Measurements from ENCODE around the gene UGT2B11.
"Not testable (repeated sequence)": the region's sequence is repeated elsewhere in the genome, so short reads cannot be mapped to it uniquely, and the experiment has no call there.

The UGT2B11 gene

GRCh38 chr4:69214716-69215115, at the start of gene UGT2B11:
Gene UGT2B11, minus strand, starts transcription at chr4:69214748. Its CDS starts 26 bp downstream, at chr4:69214722.
- no peak for DNase-seq

GRCh38 chr4:69253147-69253772, 38.7 kb upstream of the UGT2B11 start:
- not testable (repeated sequence) for DNase-seq

- not testable (repeated sequence) for DNase-seq
Observed at GRCh38 chr4:69250884-69251283, 36.3 kb upstream of the UGT2B11 start.

- not testable (repeated sequence) for DNase-seq
Observed at GRCh38 chr4:69242562-69243240, 28.2 kb upstream of the UGT2B11 start.

GRCh38 chr4:69241746-69242145, 27.2 kb upstream of the UGT2B11 start:
- not testable (repeated sequence) for DNase-seq

GRCh38 chr4:69240787-69241186, 26.2 kb upstream of the UGT2B11 start:
- not testable (repeated sequence) for DNase-seq

- DNase-seq, result no peak
Observed at GRCh38 chr4:69239557-69240168, 25.1 kb upstream of the UGT2B11 start.

- DNase-seq, result no peak
Observed at GRCh38 chr4:69239092-69239491, 24.5 kb upstream of the UGT2B11 start.

- no peak for DNase-seq
Observed at GRCh38 chr4:69224891-69225290, 10.3 kb upstream of the UGT2B11 start.

GRCh38 chr4:69223277-69223676, 8.7 kb upstream of the UGT2B11 start:
- not testable (repeated sequence) for DNase-seq

- not testable (repeated sequence) for DNase-seq
Observed at GRCh38 chr4:69218491-69218890, 3.9 kb upstream of the UGT2B11 start.

- no peak for DNase-seq
Observed at GRCh38 chr4:69210911-69211310, 3.6 kb downstream of the UGT2B11 start.

GRCh38 chr4:69198506-69198905, 16.0 kb downstream of the UGT2B11 start:
- DNase-seq, result not testable (repeated sequence)

GRCh38 chr4:69196209-69196965, 18.2 kb downstream of the UGT2B11 start:
- no peak for DNase-seq

- DNase-seq, result no peak
Observed at GRCh38 chr4:69194166-69194565, 20.4 kb downstream of the UGT2B11 start.

GRCh38 chr4:69191905-69192304, 22.6 kb downstream of the UGT2B11 start:
- not testable (repeated sequence) for DNase-seq

GRCh38 chr4:69190621-69191020, 23.9 kb downstream of the UGT2B11 start:
- not testable (repeated sequence) for DNase-seq

- DNase-seq, result not testable (repeated sequence)
Observed at GRCh38 chr4:69181519-69182169, 32.9 kb downstream of the UGT2B11 start.

GRCh38 chr4:69179817-69180216, 34.7 kb downstream of the UGT2B11 start:
- DNase-seq, result not testable (repeated sequence)

- not testable (repeated sequence) for DNase-seq
Observed at GRCh38 chr4:69178751-69179205, 35.8 kb downstream of the UGT2B11 start.

- peak; percentile 30 for DNase-seq
Observed at GRCh38 chr4:69170233-69171134, 44.1 kb downstream of the UGT2B11 start.

All from CD4-positive, alpha-beta T cell treated with Interleukin-21 for 1 hour (primary cell).